Loucy (cell line): ENCODE measurements around the gene DMC1.

Source experiments
- H2AFZ ChIP-seq: fragments of 200-600 bp; sonication (generic); 2 replicates; pipeline ENCODE4 v1.6.0; 2016; ENCODE audit warnings: antibody characterized with exemption, mild to moderate bottlenecking, low read length, moderate library complexity
- H3F3A ChIP-seq: fragments of 200-600 bp; 2 replicates; pipeline ENCODE4 v1.6.0; 2016; ENCODE audit warnings: antibody characterized with exemption, low read depth, mild to moderate bottlenecking
- H3K27me3 ChIP-seq: fragments of 200-600 bp; sonication (generic); 2 replicates; pipeline ENCODE4 v1.6.1; 2014; ENCODE audit warnings: low read length, mild to moderate bottlenecking; ENCODE audit not compliant: insufficient read depth, poor library complexity, severe bottlenecking
- H3K36me3 ChIP-seq: fragments of 200-600 bp; sonication (generic); 2 replicates; pipeline ENCODE4 v1.6.1; 2016; ENCODE audit warnings: low read length; ENCODE audit not compliant: insufficient read depth
- H3K4me1 ChIP-seq: fragments of 200-600 bp; sonication (generic); 2 replicates; pipeline ENCODE4 v1.5.1; 2014; ENCODE audit warnings: low read length, mild to moderate bottlenecking; ENCODE audit not compliant: insufficient read depth, poor library complexity, severe bottlenecking
- H3K4me2 ChIP-seq: fragments of 200-600 bp; sonication (generic); 2 replicates; pipeline ENCODE4 v1.6.0; 2014; ENCODE audit warnings: antibody characterized with exemption, low read length, low read depth, mild to moderate bottlenecking; ENCODE audit not compliant: poor library complexity, severe bottlenecking
- H3K4me3 ChIP-seq: fragments of 200-600 bp; sonication (generic); 2 replicates; pipeline ENCODE4 v1.5.1; 2014; ENCODE audit warnings: low read length, mild to moderate bottlenecking, mixed read lengths; ENCODE audit not compliant: poor library complexity, severe bottlenecking
- H3K79me2 ChIP-seq: fragments of 200-600 bp; sonication (generic); 2 replicates; pipeline ENCODE4 v1.6.1; 2014; ENCODE audit warnings: low read length; ENCODE audit not compliant: insufficient read depth
- H3K9ac ChIP-seq: fragments of 200-600 bp; sonication (generic); 2 replicates; pipeline ENCODE4 v1.6.0; 2014; ENCODE audit warnings: mild to moderate bottlenecking, low read depth, low read length, moderate library complexity; ENCODE audit not compliant: poor library complexity, severe bottlenecking
- H3K9me2 ChIP-seq: fragments of 200-600 bp; sonication (generic); replicated peaks from 2 replicates; pipeline ENCODE4 v1.6.1; 2016; ENCODE audit warnings: low read depth, low read length, mixed read lengths
- H3K9me3 ChIP-seq: fragments of 200-600 bp; sonication (generic); 2 replicates; pipeline ENCODE4 v1.6.1; 2014; ENCODE audit warnings: mild to moderate bottlenecking, antibody characterized with exemption, low read length, low read depth; ENCODE audit not compliant: insufficient read depth
- H4K20me1 ChIP-seq: fragments of 200-600 bp; sonication (generic); 2 replicates; pipeline ENCODE4 v1.6.0; 2014; ENCODE audit warnings: antibody characterized with exemption, low read length, mild to moderate bottlenecking; ENCODE audit not compliant: insufficient read depth, poor library complexity, severe bottlenecking
- CTCF ChIP-seq: fragments of 200-600 bp; sonication (generic); conservative IDR thresholded peaks from 2 replicates; pipeline ENCODE4 v1.5.1; 2014; ENCODE audit warnings: mild to moderate bottlenecking, antibody characterized with exemption, low read length
- EZH2phosphoT487 ChIP-seq: fragments of 200-600 bp; IDR thresholded peaks from 2 replicates; pipeline ENCODE4 v1.6.1; 2018; ENCODE audit warnings: antibody characterized with exemption, mild to moderate bottlenecking, moderate library complexity, borderline replicate concordance

Gene DMC1

GRCh38 chr22:38523029-38523428 is 47.0 kb downstream of the DMC1 start:
- Histone ChIP-seq H3K79me2 (no peaks in the 10 kb centered on the region), H3K4me3 (no peak overlapping the region), H3K4me1 (no peaks in the 10 kb centered on the region), H3K36me3 (no peaks in the 10 kb centered on the region), H3K9me2 (no peaks in the 10 kb centered on the region), H2AFZ (no peak overlapping the region), H3K27me3 (no peaks in the 10 kb centered on the region), H3K9ac (no peak overlapping the region), H4K20me1 (no peaks in the 10 kb centered on the region), H3K4me2 (no peak overlapping the region), H3K9me3 (no peaks in the 10 kb centered on the region), H3F3A (no peaks in the 10 kb centered on the region)
- no peak for TF ChIP-seq CTCF
- TF ChIP-seq EZH2phosphoT487: no peak

- Histone ChIP-seq H2AFZ (no peak overlapping the region), H3K9me3 (no peaks in the 10 kb centered on the region), H4K20me1 (no peaks in the 10 kb centered on the region), H3K27me3 (no peaks in the 10 kb centered on the region), H3K9ac (no peak overlapping the region), H3K79me2 (no peaks in the 10 kb centered on the region), H3K4me2 (no peak overlapping the region), H3K4me1 (no peaks in the 10 kb centered on the region), H3K9me2 (no peaks in the 10 kb centered on the region), H3K36me3 (no peaks in the 10 kb centered on the region), H3K4me3 (no peak overlapping the region), H3F3A (no peaks in the 10 kb centered on the region)
- TF ChIP-seq CTCF (no peak), EZH2phosphoT487 (no peak)
Measured at GRCh38 chr22:38519453-38520250, 50.3 kb downstream of the DMC1 start.

DNA sequence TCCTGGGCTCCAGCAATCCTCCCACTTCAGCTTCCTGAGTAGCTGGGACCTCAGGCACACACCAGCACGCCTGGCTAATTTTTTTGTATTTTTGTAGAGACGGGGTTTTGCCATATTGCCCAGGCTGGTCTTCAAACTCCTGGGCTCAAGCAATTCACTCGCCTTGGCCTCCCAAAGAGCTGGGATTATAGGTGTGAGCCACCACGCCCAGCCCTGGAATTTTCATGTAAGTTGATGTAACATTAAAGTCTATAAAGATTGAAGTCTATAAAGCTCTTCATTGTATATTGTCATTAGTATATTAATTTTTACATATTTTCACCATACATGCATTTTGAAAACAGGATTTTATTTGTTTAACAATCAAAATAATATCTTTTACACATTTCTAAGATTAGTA is 51.4 kb downstream of the DMC1 start:
- H3K36me3 ChIP-seq: no peaks in the 10 kb centered on the region
- TF ChIP-seq EZH2phosphoT487 (no peak), CTCF (no peak)
- no peaks in the 10 kb centered on the region for H3K9me3 ChIP-seq
- no peaks in the 10 kb centered on the region for H3K27me3 ChIP-seq
- no peaks in the 10 kb centered on the region for H3K9me2 ChIP-seq
- no peaks in the 10 kb centered on the region for H3K79me2 ChIP-seq
- H3F3A ChIP-seq: no peaks in the 10 kb centered on the region
- H3K9ac ChIP-seq: no peak overlapping the region
- no peak overlapping the region for H2AFZ ChIP-seq
- H3K4me3 ChIP-seq: no peak overlapping the region
- H3K4me1 ChIP-seq: no peaks in the 10 kb centered on the region
- no peak overlapping the region for H3K4me2 ChIP-seq
- H4K20me1 ChIP-seq: no peaks in the 10 kb centered on the region
